Panc1 (cell line): ENCODE measurements around the gene CD244. TPM values are rescaled to one million over a fixed set of nuclear protein-coding genes. Genes with fewer than 3 reads are reported as not detected.

Experiments used
- ATAC-seq: fragments of 200-7000 bp; cut with Tn5 transposase; 2 replicates; pipeline ENCODE4 v1.9.1; 2020; ENCODE audit warnings: mild to moderate bottlenecking, moderate library complexity
- BruUV-seq: library from RNA; stranded (reverse); fragments of 400-500 nt; replicated peaks from 2 replicates; lab custom pipeline; 2021; lab: Mats Ljungman, UMichigan
- CTCF ChIA-PET: fragments of 300-600 bp; sonication (Branson Sonifier 250); formaldehyde crosslinking; loops from one replicate; lab custom pipeline; 2022; ENCODE audit warnings: antibody characterized with exemption; lab: Charles Lee
- POLR2A ChIA-PET: fragments of 300-600 bp; sonication (Branson Sonifier 250); formaldehyde crosslinking; loops from one replicate; lab custom pipeline; 2022; ENCODE audit warnings: antibody characterized with exemption; lab: Charles Lee
- DNase-seq: peaks from one replicate; pipeline ENCODE4 v3.0.0-alpha.2; 2010; ENCODE audit warnings: low read depth, low spot score
- H3K27ac ChIP-seq: 2 replicates; pipeline ENCODE4 v1.5.1; 2011; ENCODE audit warnings: mild to moderate bottlenecking, low read length, inconsistent platforms
- H3K27me3 ChIP-seq: fragments of 200-500 bp; sonication (Bioruptor generic); 2 replicates; pipeline ENCODE4 v1.6.0; 2014; ENCODE audit warnings: low read length, inconsistent platforms; ENCODE audit not compliant: control insufficient read depth, insufficient read depth
- H3K36me3 ChIP-seq: fragments of 200-500 bp; sonication (Bioruptor generic); 2 replicates; pipeline ENCODE4 v1.5.1; 2014; ENCODE audit warnings: inconsistent platforms, mild to moderate bottlenecking, low read length, moderate library complexity; ENCODE audit not compliant: control insufficient read depth, insufficient read depth
- H3K4me1 ChIP-seq: 2 replicates; pipeline ENCODE4 v1.5.1; 2011; ENCODE audit warnings: inconsistent platforms, mild to moderate bottlenecking, low read length, moderate library complexity; ENCODE audit not compliant: control insufficient read depth, insufficient read depth
- H3K4me3 ChIP-seq, 2 experiments: 2 replicates each; pipeline ENCODE4 v1.5.1; 2011 to 2012; ENCODE audit warnings: low read depth in 2 of 2, low read length in 2 of 2, mild to moderate bottlenecking in 2 of 2, inconsistent platforms in 1 of 2, moderate library complexity in 1 of 2
- H3K9me3 ChIP-seq: fragments of 200-500 bp; sonication (Bioruptor generic); 2 replicates; pipeline ENCODE4 v1.5.1; 2014; ENCODE audit warnings: low read depth, mild to moderate bottlenecking, inconsistent platforms, low read length, moderate library complexity; ENCODE audit not compliant: control insufficient read depth, insufficient read depth
- CTCF ChIP-seq: fragments of 450-650 bp; IDR thresholded peaks from 2 replicates; pipeline ENCODE4 v1.5.1; 2017; ENCODE audit warnings: mild to moderate bottlenecking
- POLR2AphosphoS5 ChIP-seq: IDR thresholded peaks from 2 replicates; pipeline ENCODE4 v1.6.1; 2012; ENCODE audit warnings: mild to moderate bottlenecking, low read depth, low read length, moderate library complexity
- REST ChIP-seq, 2 experiments: IDR thresholded peaks; 2 replicates each; pipeline ENCODE4 v1.6.1; 2011 to 2012; ENCODE audit warnings: low read depth in 2 of 2, control low read depth in 1 of 2, low read length in 1 of 2, mild to moderate bottlenecking in 1 of 2, moderate library complexity in 1 of 2; ENCODE audit not compliant: insufficient read depth in 1 of 2
- SIN3A ChIP-seq: IDR thresholded peaks from 2 replicates; pipeline ENCODE4 v1.6.1; 2012; ENCODE audit warnings: low read depth, mild to moderate bottlenecking, low read length, moderate library complexity, borderline replicate concordance; ENCODE audit not compliant: insufficient read depth
- TCF7L2 ChIP-seq: IDR thresholded peaks from 2 replicates; pipeline ENCODE4 v1.6.1; 2011; ENCODE audit warnings: mild to moderate bottlenecking, low read depth, low read length, inconsistent platforms
- in situ Hi-C: cut with HindIII; loops from 2 replicates; pipeline ENCODE4 v1.10.0; 2016; ENCODE audit warnings: low sequenced_read_pairs, low pct_unique_long_range_greater_than_20kb
- intact Hi-C: fragments of 100-400 bp; cut with micrococcal nuclease; formaldehyde crosslinking; loops from one replicate; pipeline ENCODE4 v1.10.0; 2022; ENCODE audit not compliant: unreplicated experiment
- total RNA-seq: library from RNA; stranded (reverse); gene quantifications from one replicate; pipeline ENCODE4 v1.2.1, GENCODE V29; 2021; ENCODE audit not compliant: unreplicated experiment

Gene CD244
- total RNA-seq, 1 experiment from 2014 or later = not detected

- ATAC-seq = no peak
- TF ChIP-seq REST (IDR thresholded peaks at IDR 0.05; ENCODE audit: insufficient read depth in 1 of 2, low read depth in 2 of 2, low read length in 1 of 2) (no peak), POLR2AphosphoS5 (no peak), SIN3A (no peak), CTCF (no peak), TCF7L2 (no peak)
- CTCF ChIA-PET = no interaction called here
- POLR2A ChIA-PET = no interaction called here
- no peak for DNase-seq
- Histone ChIP-seq H3K4me3 (no peak overlapping the region), H3K4me1 (no peaks in the 10 kb centered on the region), H3K27me3 (0 out of 2 replicates have a peak, but pooled peaks cover 2% of the 10 kb centered on the region), H3K9me3 (no peaks in the 10 kb centered on the region), H3K36me3 (no peaks in the 10 kb centered on the region), H3K27ac (no peak overlapping the region)
- in situ Hi-C loops = no loop called here
- no TSS peak for BruUV-seq
- intact Hi-C loops = no loop called here
Measured at GRCh38 chr1:160797861-160798273, 64.8 kb downstream of the CD244 start.

GRCh38 chr1:160797271-160797709, 65.4 kb downstream of the CD244 start:
- DNase-seq (no peak), ATAC-seq (no peak)
- in situ Hi-C loops (no loop called here), intact Hi-C loops (no loop called here)
- Histone ChIP-seq H3K27ac (no peak overlapping the region), H3K9me3 (no peaks in the 10 kb centered on the region), H3K4me1 (no peaks in the 10 kb centered on the region), H3K4me3 (no peak overlapping the region), H3K36me3 (no peaks in the 10 kb centered on the region), H3K27me3 (0 out of 2 replicates have a peak, but pooled peaks cover 2% of the 10 kb centered on the region)
- TF ChIP-seq CTCF = no peak
- TF ChIP-seq POLR2AphosphoS5 = no peak
- TF ChIP-seq TCF7L2 = no peak
- TF ChIP-seq SIN3A = no peak
- no peak for TF ChIP-seq REST (IDR thresholded peaks at IDR 0.05; ENCODE audit: insufficient read depth in 1 of 2, low read depth in 2 of 2, low read length in 1 of 2)
- CTCF ChIA-PET = no interaction called here
- no TSS peak for BruUV-seq
- POLR2A ChIA-PET = no interaction called here
